ENCODE results near the gene AMFR.

GRCh38 chr16:56368545-56368944 is 56.8 kb downstream of the AMFR start:
- TF ChIP-seq CTCF (IDR thresholded peaks at IDR 0.05) (no peak), POLR2A (IDR thresholded peaks at IDR 0.05) (no peak)

Data from right lobe of liver (tissue), 4 donors.